Prostate gland (tissue), 2 donors: Measurements from ENCODE around the gene ICE2.

Experiments
- CTCF ChIP-seq, 4 experiments: fragments of 200-600 bp in 2 of 4; fragments of 450-650 bp in 2 of 4; sonication (generic) in 2 of 4; IDR thresholded peaks; 1 replicate in 3 of 4; 2 replicates in 1 of 4; pipeline ENCODE4 v1.5.1; 2016 to 2019; ENCODE audit warnings: antibody characterized with exemption in 4 of 4, mild to moderate bottlenecking in 2 of 4, moderate library complexity in 2 of 4
- POLR2A ChIP-seq: fragments of 450-650 bp; IDR thresholded peaks from one replicate; pipeline ENCODE4 v1.6.1; 2016; ENCODE audit warnings: antibody characterized with exemption, mild to moderate bottlenecking

GRCh38 chr15:60518511-60518910 is 39.6 kb upstream of the ICE2 start:
- TF ChIP-seq CTCF (IDR thresholded peaks at IDR 0.05) (no peak), POLR2A (no peak)
